K562 (cell line): ENCODE measurements around the gene ARHGAP25. TPM values are rescaled to one million over a fixed set of nuclear protein-coding genes. Genes with fewer than 3 reads are reported as not detected.
A peak's percentile ranks its signal among the peaks of the same experiment; 100 is the strongest.

ENCODE experiments used
- ATAC-seq: fragments of 200-7000 bp; cut with Tn5 transposase; 3 replicates; pipeline ENCODE4 v1.9.1; 2020; ENCODE audit warnings: moderate library complexity
- BruUV-seq: library from RNA; stranded (reverse); fragments of 400-500 nt; replicated peaks from 2 replicates; lab custom pipeline; 2021; lab: Mats Ljungman, UMichigan
- CTCF ChIA-PET: fragments of 300-600 bp; formaldehyde crosslinking; extraction: SDS; loops from one replicate; lab custom pipeline; 2021; ENCODE audit warnings: low intra/inter-chr PET ratio; lab: Yijun Ruan, JAX
- POLR2A ChIA-PET: fragments of 300-600, 350-650 bp; sonication (Branson Sonifier 250); formaldehyde crosslinking; extraction: SDS; loops from one replicate; lab custom pipeline; 2021; ENCODE audit warnings: antibody characterized with exemption, inconsistent platforms; lab: Yijun Ruan, JAX
- DNase-seq, 4 experiments: peaks; one replicate each; pipeline versions ENCODE4 v3.0.0 to v3.0.0-alpha.2; 2011 to 2018; ENCODE audit warnings: low spot score in 3 of 4, mixed read lengths in 3 of 4; ENCODE audit errors: extremely low read depth in 1 of 4
- FAIRE-seq: peaks from 2 replicates; lab custom pipeline; 2011; peaks lifted over from hg19 to GRCh38; lab: Jason Lieb, UNC
- H2AFZ ChIP-seq: 2 replicates; pipeline ENCODE4 v1.6.0; 2011; ENCODE audit warnings: low read depth, low read length, control low read depth, inconsistent platforms
- H3K27ac ChIP-seq: fragments of 200-600 bp; 3 replicates; pipeline ENCODE4 v1.8.0; 2011; ENCODE audit warnings: low read depth, mild to moderate bottlenecking, control low read depth, inconsistent platforms, low read length, moderate library complexity, mixed read lengths; ENCODE audit errors: extremely low read depth
- H3K27me3 ChIP-seq, 2 experiments: fragments of 300-600 bp in 1 of 2; 2 replicates in 1 of 2; 3 replicates in 1 of 2; pipeline versions ENCODE4 v1.6.0 to v1.8.0; 2011; ENCODE audit warnings: inconsistent platforms in 2 of 2, low read length in 2 of 2, mild to moderate bottlenecking in 1 of 2, mixed read lengths in 1 of 2, moderate library complexity in 1 of 2; ENCODE audit not compliant: control insufficient read depth in 2 of 2, insufficient read depth in 2 of 2
- H3K36me3 ChIP-seq: fragments of 300-600 bp; 3 replicates; pipeline ENCODE4 v1.8.0; 2011; ENCODE audit warnings: mild to moderate bottlenecking, low read length, inconsistent platforms; ENCODE audit not compliant: control insufficient read depth, insufficient read depth
- H3K4me1 ChIP-seq, 2 experiments: fragments of 200-600 bp in 1 of 2; replicated peaks in 1 of 2; 2 replicates in 1 of 2; 3 replicates in 1 of 2; pipeline versions ENCODE4 v1.5.1 to v1.8.0; 2011; ENCODE audit warnings: inconsistent platforms in 2 of 2, low read length in 2 of 2, mild to moderate bottlenecking in 1 of 2, mixed read lengths in 1 of 2, moderate library complexity in 1 of 2; ENCODE audit not compliant: control insufficient read depth in 2 of 2, insufficient read depth in 2 of 2
- H3K4me2 ChIP-seq: 2 replicates; pipeline ENCODE4 v1.6.1; 2011; ENCODE audit warnings: low read length, control low read depth, inconsistent platforms, mixed read lengths; ENCODE audit not compliant: insufficient read depth
- H3K4me3 ChIP-seq: fragments of 200-600 bp; sonication (generic), shearing (Covaris generic); 2 replicates; pipeline ENCODE4 v1.5.1; 2016; ENCODE audit warnings: control low read depth, inconsistent platforms
- H3K79me2 ChIP-seq: fragments of 200-600 bp; 3 replicates; pipeline ENCODE4 v1.8.0; 2011; ENCODE audit warnings: low read length, inconsistent platforms; ENCODE audit not compliant: control insufficient read depth, insufficient read depth
- H3K9ac ChIP-seq, 2 experiments: 2 replicates each; pipeline versions ENCODE4 v1.6.0 to v1.6.1; 2011; ENCODE audit warnings: low read depth in 2 of 2, low read length in 2 of 2, control low read depth in 1 of 2, inconsistent platforms in 1 of 2, mild to moderate bottlenecking in 1 of 2, mixed read lengths in 1 of 2; ENCODE audit not compliant: insufficient read depth in 1 of 2
- H3K9me1 ChIP-seq: one replicate; pipeline ENCODE4 v1.6.0; 2011; ENCODE audit warnings: inconsistent platforms, mild to moderate bottlenecking, low read length, moderate library complexity; ENCODE audit not compliant: control insufficient read depth, insufficient read depth
- H3K9me3 ChIP-seq: replicated peaks from 2 replicates; pipeline ENCODE4 v1.5.1; 2011; ENCODE audit warnings: low read depth, low read length, inconsistent platforms; ENCODE audit not compliant: control insufficient read depth, insufficient read depth
- H4K20me1 ChIP-seq: replicated peaks from 2 replicates; pipeline ENCODE4 v1.6.1; 2011; ENCODE audit warnings: low read length, inconsistent platforms, mixed read lengths; ENCODE audit not compliant: control insufficient read depth, insufficient read depth
- CGGBP1 ChIP-seq: fragments of 250-450 bp; sonication (Bioruptor Pico); IDR thresholded peaks from 2 replicates; pipeline ENCODE4 v1.9.0; 2021; ENCODE audit warnings: mild to moderate bottlenecking
- DDX20 ChIP-seq: fragments of 450-650 bp; IDR thresholded peaks from 2 replicates; pipeline ENCODE4 v1.6.1; 2016; ENCODE audit warnings: missing genetic modification characterization, low read depth, mild to moderate bottlenecking, missing compliant biosample characterization, moderate library complexity
- HDAC1 ChIP-seq, 2 experiments: fragments of 450-650 bp; IDR thresholded peaks; 2 replicates each; pipeline ENCODE4 v1.6.1; 2016 to 2017; ENCODE audit warnings: inconsistent platforms in 1 of 2, mild to moderate bottlenecking in 1 of 2, moderate library complexity in 1 of 2
- HMG20A ChIP-seq: fragments of 450-650 bp; formaldehyde crosslinking; conservative IDR thresholded peaks from 2 replicates; pipeline ENCODE4 v1.4.0; 2020; ENCODE audit warnings: mild to moderate bottlenecking, mixed read lengths
- LEF1 ChIP-seq: fragments of 450-650 bp; IDR thresholded peaks from 2 replicates; pipeline ENCODE4 v1.6.1; 2016; ENCODE audit warnings: mild to moderate bottlenecking
- SIRT6 ChIP-seq: IDR thresholded peaks from one replicate; pipeline ENCODE4 v1.6.1; 2012; ENCODE audit warnings: low read depth, mild to moderate bottlenecking, control low read depth, inconsistent platforms, low read length, moderate library complexity
- ZNF175 ChIP-seq: fragments of 200-800 bp; sonication (Bioruptor generic); IDR thresholded peaks from 2 replicates; pipeline ENCODE4 v1.6.1; 2016; ENCODE audit warnings: low read depth, mild to moderate bottlenecking, missing genetic modification characterization, missing compliant biosample characterization
- ZNF197 ChIP-seq: fragments of 200-800 bp; sonication (Bioruptor generic); IDR thresholded peaks from 2 replicates; pipeline ENCODE4 v1.6.1; 2016; ENCODE audit warnings: low read depth, missing genetic modification characterization, missing compliant biosample characterization
- WGBS: fragments of 100-300 bp; shearing (Covaris generic); methylation state at CpG from one replicate; pipeline ENCODE4 v1.1.6; 2016; ENCODE audit warnings: low coverage, mixed read lengths; ENCODE audit not compliant: insufficient coverage; ENCODE audit errors: missing lambda C conversion rate; 5-methylcytosine and 5-hydroxymethylcytosine counted together
- in situ Hi-C: fragments of 300-500 bp; cut with MboI; formaldehyde crosslinking; loops from 4 replicates; pipeline ENCODE4 v1.15.0; 2018; ENCODE audit warnings: inconsistent platforms, mixed read lengths
- intact Hi-C: fragments of 100-400 bp; cut with micrococcal nuclease; formaldehyde crosslinking; loops from 2 replicates; pipeline ENCODE4 v1.14.2; 2022
- polyA plus RNA-seq, 8 experiments: library from polyadenylated mRNA; depleted of rRNA in 4 of 8; stranded (reverse) in 5 of 8; unstranded in 3 of 8; fragments of >200 nt; fragmentation: Nextera tagmentation in 2 of 8; fragmentation: Illumina TruSeq in 1 of 8; extraction: Ambion mirVana in 2 of 8; extraction: Trizol in 1 of 8; gene quantifications; 2 replicates each; pipeline versions ENCODE4 v1.2.1 to v1.2.3, GENCODE V29; 2011 to 2014; ENCODE audit warnings: inconsistent platforms in 1 of 8, missing spikeins in 1 of 8
- total RNA-seq, 7 experiments: library from RNA; depleted of rRNA in 6 of 7; stranded (reverse); fragments of >200 nt in 6 of 7; fragmentation: Illumina TruSeq in 2 of 7; extraction: Trizol in 2 of 7; gene quantifications; 2 replicates each; pipeline versions ENCODE4 v1.2.1 to v1.2.3, GENCODE V29; 2011 to 2021; ENCODE audit warnings: low replicate concordance in 1 of 7

The ARHGAP25 gene
- total and polyA plus RNA-seq, 9 of the 15 experiments (the other 6 are each of a cell fraction or from before 2014, with no cell fraction given): 4.9 to 14.8 (median 10.7) TPM

DNA sequence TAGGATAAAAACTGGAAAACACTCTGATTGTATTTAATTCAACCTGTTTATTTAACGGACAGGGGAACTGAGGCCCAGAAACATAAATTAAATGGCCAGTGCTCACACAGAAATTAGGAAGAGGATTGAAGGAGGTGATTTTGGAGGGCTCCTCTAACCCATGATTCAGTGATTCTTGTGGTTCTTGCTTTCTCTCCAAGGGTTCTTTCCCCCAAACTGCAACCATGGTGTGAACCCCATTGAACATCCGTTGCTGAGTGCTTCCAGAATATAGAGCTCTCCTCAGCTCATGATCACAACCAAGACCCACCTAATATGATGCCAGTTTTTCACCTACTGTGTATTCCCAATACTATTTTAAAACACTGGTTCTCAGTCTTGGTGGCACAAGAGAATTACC lies 95.1 kb downstream of the ARHGAP25 start:
- no peaks in the 10 kb centered on the region for H3K9me1 ChIP-seq
- intact Hi-C loops (no loop called here), in situ Hi-C loops (loop anchor here (10.0 kb wide), 1 partner anchor 365 kb away; the partner anchor contains the start of genes APLF and FBXO48)
- FAIRE-seq: peak; percentile 6
- ATAC-seq: no peak
- DNase-seq: no peak
- peaks cover 18 to 57% of the 10 kb centered on the region in 2 experiments for H3K4me1 ChIP-seq
- H3K4me2 ChIP-seq: peak overlapping the region; percentile 53; the same call in 1 of the 2 replicates
- H3K9ac ChIP-seq: peak overlapping the region in 1 of 2 experiments; percentile 16; a peak in 1 of 4 replicates
- POLR2A ChIA-PET: interaction anchor here (1.2 to 2.1 kb wide), 2 partner anchors 18 to 20 kb away, joined by 4 to 6 read pairs; no protein-coding TSS in a partner anchor
- H3K27me3 ChIP-seq: no peaks in the 10 kb centered on the region
- 0 out of 2 replicates have a peak, but pooled peaks have one; percentile 7 for TF ChIP-seq ZNF175 (CRISPR knock-in tag)
- TF ChIP-seq ZNF197 (CRISPR knock-in tag): no peak
- TF ChIP-seq SIRT6: no peak
- no peak for TF ChIP-seq CGGBP1 (CRISPR knock-in tag)
- TF ChIP-seq HDAC1 (IDR thresholded peaks at IDR 0.05): no peak
- TF ChIP-seq HMG20A (CRISPR knock-in tag): no peak
- TF ChIP-seq LEF1: no peak
- TF ChIP-seq DDX20 (tag): no peak
- no peaks in the 10 kb centered on the region for H3K36me3 ChIP-seq
- no peaks in the 10 kb centered on the region for H4K20me1 ChIP-seq
- peak overlapping the region; percentile 55; the same call in 2 of the 3 replicates for H3K27ac ChIP-seq
- H3K79me2 ChIP-seq: no peaks in the 10 kb centered on the region
- H3K4me3 ChIP-seq: no peak overlapping the region
- H3K9me3 ChIP-seq: no peaks in the 10 kb centered on the region
- CTCF ChIA-PET: no interaction called here
- BruUV-seq: no TSS peak
- peak overlapping the region; percentile 63 for H2AFZ ChIP-seq
- WGBS: 29% methylated on average over 2 of the region's 2 CpGs
